ENCODE measurements around the gene C17orf107.

C17orf107 gene

GRCh38 chr17:4935650-4936049 is 36.3 kb downstream of the C17orf107 start:
- no peak for DNase-seq (ENCODE audit: low spot score)

- no peak for DNase-seq (ENCODE audit: low spot score)
Measured at GRCh38 chr17:4936436-4936835, 37.1 kb downstream of the C17orf107 start.

- DNase-seq (ENCODE audit: low spot score), result no peak
Measured at GRCh38 chr17:4937553-4937952, 38.2 kb downstream of the C17orf107 start.

GRCh38 chr17:4938069-4938491 is 38.7 kb downstream of the C17orf107 start:
- no peak for DNase-seq (ENCODE audit: low spot score)

- DNase-seq (ENCODE audit: low spot score), result no peak
Measured at GRCh38 chr17:4938688-4939545, 39.6 kb downstream of the C17orf107 start.

- DNase-seq (ENCODE audit: low spot score), result no peak
Measured at GRCh38 chr17:4939546-4939795, 40.1 kb downstream of the C17orf107 start.

- DNase-seq (ENCODE audit: low spot score), result peak; percentile 97
Measured at GRCh38 chr17:4939796-4940554, 40.6 kb downstream of the C17orf107 start, which contains the start of the genes RNF167 and SLC25A11. RNF167 (plus strand) TSS chr17:4940268; CDS start chr17:4940910, 642 bp downstream. SLC25A11 (minus strand) TSS chr17:4940046; CDS start chr17:4939910, 136 bp downstream.

GRCh38 chr17:4940555-4941318 is 41.4 kb downstream of the C17orf107 start:
- DNase-seq (ENCODE audit: low spot score), result no peak

GRCh38 chr17:4941319-4941610 is 41.9 kb downstream of the C17orf107 start:
- DNase-seq (ENCODE audit: low spot score), result no peak

- no peak for DNase-seq (ENCODE audit: low spot score)
Measured at GRCh38 chr17:4942760-4943508, 43.6 kb downstream of the C17orf107 start.

GRCh38 chr17:4944163-4944553 is 44.8 kb downstream of the C17orf107 start:
- DNase-seq (ENCODE audit: low spot score), result no peak

GRCh38 chr17:4944554-4945175 is 45.3 kb downstream of the C17orf107 start:
- DNase-seq (ENCODE audit: low spot score), result no peak

- DNase-seq (ENCODE audit: low spot score), result no peak
Measured at GRCh38 chr17:4945176-4945943, 46.0 kb downstream of the C17orf107 start.

- no peak for DNase-seq (ENCODE audit: low spot score)
Measured at GRCh38 chr17:4945944-4946280, 46.6 kb downstream of the C17orf107 start.

GRCh38 chr17:4946312-4946976 is 47.1 kb downstream of the C17orf107 start:
- DNase-seq (ENCODE audit: low spot score), result no peak

- DNase-seq (ENCODE audit: low spot score), result no peak
Measured at GRCh38 chr17:4947010-4947410, 47.7 kb downstream of the C17orf107 start.

GRCh38 chr17:4947411-4948165 is 48.3 kb downstream of the C17orf107 start:
- peak; percentile 82 for DNase-seq (ENCODE audit: low spot score)

- peak; percentile 93 for DNase-seq (ENCODE audit: low spot score)
Measured at GRCh38 chr17:4948166-4948930, 49.0 kb downstream of the C17orf107 start, which contains the start of gene PFN1. PFN1 (minus strand) TSS chr17:4948530; CDS start chr17:4948394, 136 bp downstream.

- peak; percentile 90 for DNase-seq (ENCODE audit: low spot score)
Measured at GRCh38 chr17:4948931-4949320, 49.6 kb downstream of the C17orf107 start.

All from left forelimb (tissue), 1 donor.